Measurements from ENCODE around the gene GPR15LG.
"Not testable (repeated sequence)": the region's sequence is repeated elsewhere in the genome, so short reads cannot be mapped to it uniquely, and the experiment has no call there.

GPR15LG gene

DNA sequence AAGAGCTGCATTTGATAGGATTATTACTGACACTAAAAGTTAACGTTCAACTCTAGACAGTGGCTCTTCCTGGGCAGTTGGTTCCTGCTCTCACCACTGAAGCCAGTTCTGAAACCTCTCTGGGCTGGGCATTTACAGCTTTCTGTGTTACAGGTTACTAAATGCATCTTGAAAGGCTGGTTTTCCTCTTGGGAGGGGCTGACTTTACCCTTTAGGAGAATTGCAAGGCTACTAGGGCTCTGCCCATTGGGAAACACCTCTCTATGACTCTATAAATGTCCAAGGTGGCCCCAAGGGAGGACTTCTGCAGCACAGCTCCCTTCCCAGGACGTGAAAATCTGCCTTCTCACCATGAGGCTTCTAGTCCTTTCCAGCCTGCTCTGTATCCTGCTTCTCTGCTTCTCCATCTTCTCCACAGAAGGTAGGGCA, at the start of gene GPR15LG:
GPR15LG (plus strand) TSS at position 301 of the 429 bp plus-strand sequence; CDS start at position 352, 51 bp downstream.
- DNase-seq: no peak

DNA sequence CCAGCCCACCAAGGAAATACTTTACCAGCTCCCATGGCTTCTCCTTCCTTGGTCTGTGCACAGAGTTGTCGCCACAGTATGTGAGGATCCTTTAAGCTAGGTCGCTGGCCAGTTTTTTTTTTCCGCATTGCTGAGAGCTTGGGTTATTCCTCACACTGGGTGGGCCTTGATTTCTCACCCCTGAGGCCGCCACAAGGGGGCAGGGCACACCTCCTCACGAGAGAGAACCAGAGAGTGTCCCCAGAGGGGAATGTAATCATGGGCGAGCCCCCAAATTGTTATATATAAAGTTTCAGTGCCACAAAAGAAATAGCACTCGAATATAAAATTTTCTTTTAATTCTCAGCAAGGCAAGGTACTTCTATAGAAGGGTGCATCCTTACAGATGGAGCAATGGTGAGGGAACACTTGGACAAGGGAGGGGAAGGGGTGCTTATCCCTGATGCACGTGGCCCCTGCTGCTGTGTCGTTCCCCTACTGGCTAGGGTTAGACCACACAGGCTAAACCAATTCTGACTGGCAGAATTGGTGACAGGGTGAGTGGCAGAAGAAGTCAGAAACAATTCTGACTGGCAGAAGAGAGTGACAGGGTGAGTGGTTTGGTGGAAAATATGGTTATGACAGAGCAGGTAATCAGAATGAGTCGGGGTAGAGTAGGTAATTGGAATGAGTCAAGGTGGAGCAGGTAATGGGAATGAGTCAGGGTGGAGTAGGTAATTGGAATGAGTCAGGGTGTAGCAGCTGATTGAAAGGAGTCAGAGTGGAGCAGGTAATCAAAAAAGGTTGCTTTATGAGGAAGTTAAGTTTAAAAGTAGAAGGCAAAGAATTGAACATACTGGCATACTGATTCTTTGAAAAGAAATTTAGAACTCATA, 47.5 kb upstream of the GPR15LG start:
- DNase-seq: not testable (repeated sequence)

DNA sequence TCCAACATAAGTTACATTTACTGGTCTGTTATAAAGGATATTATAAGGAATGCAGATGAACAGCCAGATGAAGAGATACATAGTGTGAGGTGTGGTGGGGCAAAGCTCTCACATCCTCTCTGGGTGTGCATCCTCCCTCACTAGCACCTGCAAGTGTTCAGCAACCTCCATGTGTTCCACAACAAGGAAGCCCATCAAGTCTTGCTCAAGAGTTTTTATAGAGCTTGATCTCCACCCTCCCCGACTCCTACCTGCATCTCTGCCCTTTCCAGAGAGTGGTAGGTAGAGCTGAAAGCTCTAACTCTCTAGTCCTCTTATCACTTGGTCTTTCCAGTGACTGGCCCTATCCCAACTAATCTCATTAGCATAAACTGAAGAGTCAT, 46.8 kb upstream of the GPR15LG start:
- no peak for DNase-seq

DNA sequence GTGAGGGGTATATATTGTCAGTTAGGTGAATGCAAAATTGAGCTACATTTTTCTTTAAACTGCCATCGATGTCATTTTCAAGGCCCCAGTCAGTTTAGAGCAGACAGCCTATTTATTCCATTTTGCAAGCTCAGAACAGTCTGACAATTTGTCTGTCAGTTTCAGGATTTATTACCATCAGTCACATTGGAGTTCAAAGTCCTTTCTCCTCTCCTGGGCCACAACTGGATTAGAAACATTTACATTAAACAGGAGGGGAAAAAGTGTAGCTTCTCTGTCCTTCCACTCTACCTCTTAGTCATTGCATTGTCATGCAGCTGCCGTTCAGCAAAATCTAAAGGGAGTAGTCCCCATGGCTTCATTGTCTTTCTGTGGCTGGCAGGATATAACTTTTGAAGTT, 37.8 kb upstream of the GPR15LG start:
- DNase-seq: no peak

DNA sequence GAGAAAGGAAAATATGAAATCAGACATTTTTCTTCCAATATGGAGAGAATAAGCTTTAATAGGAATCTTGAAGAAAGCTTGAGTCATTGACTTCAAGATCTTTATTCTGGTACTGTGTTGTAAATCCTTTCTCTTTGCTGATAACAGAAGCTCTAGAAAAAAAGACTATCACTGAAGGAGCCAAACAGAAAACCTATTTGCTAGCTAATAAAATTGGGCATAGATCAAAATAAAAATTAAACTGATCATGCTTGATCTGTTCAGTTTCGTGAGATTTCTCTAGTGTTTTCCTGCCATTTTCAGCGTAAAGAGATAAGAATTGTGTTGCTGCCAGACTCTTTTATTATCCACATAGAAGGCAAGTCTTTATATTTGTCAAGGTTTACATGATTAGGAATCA, 35.8 kb upstream of the GPR15LG start:
- DNase-seq: no peak

DNA sequence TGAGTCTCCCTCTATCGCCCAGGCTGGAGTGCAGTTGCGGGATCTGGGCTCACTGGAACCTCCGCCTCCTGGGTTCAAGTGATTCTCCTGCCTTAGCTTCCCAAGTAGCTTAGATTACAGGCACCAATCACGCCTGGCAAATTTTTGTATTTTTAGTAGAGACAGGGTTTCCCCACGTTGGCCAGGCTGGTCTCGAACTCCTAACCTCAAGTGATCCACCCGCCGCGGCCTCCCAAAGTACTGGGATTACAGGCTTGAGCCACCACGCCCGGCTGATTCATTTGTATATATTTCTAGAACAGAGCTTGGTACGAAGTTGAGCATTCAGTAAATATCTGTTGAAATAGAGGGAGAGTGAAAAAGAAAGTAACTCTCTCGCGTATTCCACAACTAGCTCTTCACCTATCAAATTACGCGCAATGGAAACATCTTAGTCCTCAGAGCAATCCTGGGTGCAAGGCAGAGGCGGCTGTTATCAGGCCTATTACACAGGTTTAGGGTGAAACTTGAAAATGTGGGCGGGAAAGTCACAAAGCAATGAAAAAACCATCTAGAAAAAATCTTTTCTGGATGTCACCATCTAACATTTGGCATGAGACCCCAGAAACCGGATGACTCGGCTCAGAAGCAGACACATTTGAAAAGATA, 35.0 kb upstream of the GPR15LG start:
- no peak for DNase-seq

DNA sequence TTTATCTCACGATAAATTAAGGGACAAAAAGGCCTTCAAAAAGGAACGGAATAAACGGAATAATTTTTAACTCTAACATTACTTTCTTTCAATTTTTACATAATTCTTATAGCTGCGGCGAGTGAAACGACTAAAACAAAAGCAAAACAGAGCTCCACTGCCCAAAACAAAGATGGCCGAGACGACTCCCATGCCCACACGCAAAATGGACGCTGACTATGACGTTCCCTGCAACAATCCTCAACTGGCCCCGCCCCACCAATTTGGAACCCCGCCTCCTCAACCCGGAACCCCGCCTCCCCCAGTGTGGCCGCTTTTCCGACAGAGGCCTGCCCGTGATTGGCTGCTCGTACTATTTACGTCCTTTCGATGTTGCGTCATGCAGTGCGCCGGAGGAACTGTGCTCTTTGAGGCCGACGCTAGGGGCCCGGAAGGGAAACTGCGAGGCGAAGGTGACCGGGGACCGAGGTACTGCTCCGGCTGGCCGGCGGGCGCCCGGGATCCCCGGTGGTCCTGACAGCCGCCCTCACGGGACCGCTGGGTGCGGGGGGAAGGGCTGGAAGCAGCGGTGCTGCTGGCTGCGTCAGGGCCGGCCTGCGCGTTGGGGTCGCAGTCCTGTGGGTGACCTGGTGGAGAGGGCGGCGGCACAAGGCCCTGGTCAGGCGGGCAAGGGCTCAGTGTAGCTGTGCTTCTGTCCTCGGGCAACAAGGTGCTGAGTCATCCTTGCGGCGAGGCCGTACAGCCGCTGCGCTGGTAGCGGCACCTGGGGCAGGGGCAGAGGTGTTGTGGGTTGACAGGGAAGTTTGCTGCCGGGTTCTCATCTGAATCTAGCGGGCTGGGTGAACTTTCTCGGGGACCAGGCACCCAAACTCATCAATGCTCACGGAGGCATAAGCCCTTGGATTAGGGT, 34.2 kb upstream of the GPR15LG start, which contains the start of gene GHITM:
GHITM (plus strand) TSS at position 384 of the 910 bp plus-strand sequence. CDS start 1,992 bp downstream, outside the sequence.
- peak; percentile 99 for DNase-seq

DNA sequence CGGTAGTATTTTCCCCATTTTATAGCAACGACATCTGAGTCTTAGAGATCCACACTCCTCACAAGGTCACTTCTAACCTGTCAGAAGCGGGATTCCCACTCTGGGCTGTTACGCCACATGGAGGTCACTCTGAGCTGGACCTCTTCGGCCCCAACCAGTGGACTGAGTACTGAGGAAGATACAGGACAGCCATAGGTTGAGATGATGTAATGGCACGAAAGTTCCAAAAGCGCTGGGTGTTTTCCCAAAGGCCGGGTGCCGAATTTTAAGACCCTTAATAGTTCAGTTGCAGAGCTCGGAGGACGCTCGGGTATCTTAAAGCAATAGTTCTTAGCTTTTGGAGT, 33.6 kb upstream of the GPR15LG start:
- no peak for DNase-seq

DNA sequence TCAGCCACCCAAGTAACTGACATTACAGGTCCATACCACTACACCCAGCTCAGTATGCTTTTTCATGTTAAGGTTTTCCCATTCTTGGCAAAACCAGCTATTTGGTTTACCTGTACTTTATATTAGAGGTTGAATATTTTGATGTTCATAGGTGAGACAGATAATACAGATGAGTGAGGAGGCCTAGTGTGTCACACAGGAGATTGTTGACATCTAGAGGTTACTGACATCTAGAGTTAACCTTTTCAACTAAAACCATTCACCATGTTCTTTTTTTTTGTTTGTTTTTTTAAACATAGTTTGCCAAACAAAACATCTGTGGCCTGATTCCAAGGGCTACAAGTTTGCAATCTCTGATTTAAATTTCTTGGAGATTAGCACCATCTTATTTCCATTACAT, 26.3 kb upstream of the GPR15LG start:
- no peak for DNase-seq

DNA sequence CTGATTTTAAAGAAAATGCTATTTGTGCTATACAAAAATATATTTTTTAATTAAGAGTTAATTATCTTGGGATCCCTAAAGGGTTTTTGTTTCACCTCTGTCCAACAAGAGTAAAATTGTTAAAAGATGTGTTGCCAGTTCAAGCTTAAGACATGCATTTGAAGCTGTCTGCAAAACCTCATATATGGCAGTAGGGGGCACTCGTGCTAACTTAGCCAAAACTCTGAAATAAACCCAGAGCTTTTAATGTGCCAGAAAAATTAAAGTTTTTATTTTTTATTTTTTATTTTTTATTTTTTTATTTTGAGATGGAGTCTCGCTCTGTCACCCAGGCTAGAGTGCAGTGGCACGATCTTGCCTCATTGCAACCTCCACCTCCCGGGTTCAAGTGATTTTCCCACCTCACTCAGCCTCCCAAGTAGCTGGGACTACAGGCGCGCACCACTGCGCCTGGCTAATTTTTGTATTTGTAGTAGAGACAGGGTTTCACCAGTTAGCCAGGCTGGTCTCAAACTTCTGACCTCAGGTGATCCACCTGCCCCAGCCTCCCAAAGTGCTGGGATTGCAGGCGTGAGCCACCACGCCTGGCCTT, 25.5 kb upstream of the GPR15LG start:
- DNase-seq: peak; percentile 37

DNA sequence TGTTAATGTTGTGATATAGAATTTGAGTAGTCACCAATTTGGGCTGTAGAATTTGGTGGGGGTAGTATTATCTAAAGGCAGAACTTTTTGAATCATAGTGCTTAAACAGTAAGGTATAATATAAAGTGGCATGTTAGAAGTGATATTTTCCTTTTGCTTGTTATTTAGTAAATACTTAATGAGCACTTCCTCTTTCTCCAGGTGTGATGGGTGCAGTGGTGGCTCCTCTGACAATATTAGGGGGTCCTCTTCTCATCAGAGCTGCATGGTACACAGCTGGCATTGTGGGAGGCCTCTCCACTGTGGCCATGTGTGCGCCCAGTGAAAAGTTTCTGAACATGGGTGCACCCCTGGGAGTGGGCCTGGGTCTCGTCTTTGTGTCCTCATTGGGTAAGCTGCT, 23.7 kb upstream of the GPR15LG start:
- no peak for DNase-seq

DNA sequence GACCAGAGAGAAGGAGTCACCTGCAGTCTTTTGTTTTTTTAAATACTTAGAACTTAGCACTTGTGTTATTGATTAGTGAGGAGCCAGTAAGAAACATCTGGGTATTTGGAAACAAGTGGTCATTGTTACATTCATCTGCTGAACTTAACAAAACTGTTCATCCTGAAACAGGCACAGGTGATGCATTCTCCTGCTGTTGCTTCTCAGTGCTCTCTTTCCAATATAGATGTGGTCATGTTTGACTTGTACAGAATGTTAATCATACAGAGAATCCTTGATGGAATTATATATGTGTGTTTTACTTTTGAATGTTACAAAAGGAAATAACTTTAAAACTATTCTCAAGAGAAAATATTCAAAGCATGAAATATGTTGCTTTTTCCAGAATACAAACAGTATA, 20.8 kb upstream of the GPR15LG start:
- no peak for DNase-seq

DNA sequence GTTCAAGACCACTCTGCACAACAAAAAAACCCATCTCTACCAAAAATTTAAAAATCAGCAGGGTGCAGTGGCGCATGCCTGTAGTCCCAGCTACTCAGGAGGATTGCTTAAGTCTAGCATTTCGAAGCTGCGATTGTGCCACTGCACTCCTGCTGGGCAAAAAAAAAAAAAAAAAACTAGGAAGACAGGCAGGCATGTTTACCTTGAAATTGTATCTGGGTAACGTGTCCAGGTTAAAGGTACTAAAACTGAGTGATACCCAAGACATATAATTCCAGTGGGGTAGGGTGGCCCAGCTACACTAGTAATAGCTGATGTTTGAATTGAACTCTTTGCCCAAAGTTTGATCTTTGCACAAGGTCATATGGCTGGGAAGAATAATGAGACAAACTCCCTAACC, 18.1 kb upstream of the GPR15LG start:
- no peak for DNase-seq

DNA sequence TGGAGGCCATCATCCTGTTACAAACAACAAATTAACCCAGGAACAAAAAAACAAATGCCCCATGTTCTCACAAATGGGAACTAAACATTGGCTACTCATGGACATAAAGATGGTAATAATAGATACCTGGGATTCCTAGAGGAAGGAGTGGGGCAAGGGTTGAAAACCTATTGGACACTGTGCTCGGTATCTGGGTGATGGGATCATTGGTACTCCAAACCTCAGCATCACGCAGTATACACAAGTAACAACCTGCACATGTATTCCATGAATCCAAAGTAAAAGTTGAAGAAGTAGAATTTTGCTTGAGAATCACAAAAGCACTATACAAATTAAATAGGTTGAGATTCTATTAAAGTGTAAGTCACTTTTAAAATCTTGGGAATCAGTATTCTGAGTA, 17.6 kb upstream of the GPR15LG start:
- no peak for DNase-seq

DNA sequence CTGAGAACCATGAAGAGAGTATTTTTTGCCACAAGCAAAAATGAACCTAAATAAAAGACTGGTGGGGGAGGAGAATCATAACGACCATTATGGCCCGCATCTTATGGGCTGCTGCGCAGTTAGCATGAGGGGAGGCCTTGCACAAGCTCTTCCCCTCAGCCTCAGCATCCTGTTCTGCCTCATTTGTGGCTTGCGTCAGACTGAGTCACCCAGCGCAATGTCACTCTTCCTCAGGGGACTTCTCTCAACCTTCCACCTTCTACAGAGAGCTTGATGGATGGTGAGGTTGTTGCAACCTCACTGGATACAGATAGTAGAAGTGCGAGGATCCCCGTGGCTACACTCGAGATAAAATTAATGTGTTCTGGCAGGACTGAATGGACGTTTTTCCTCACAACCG, 16.8 kb upstream of the GPR15LG start:
- DNase-seq: no peak

DNA sequence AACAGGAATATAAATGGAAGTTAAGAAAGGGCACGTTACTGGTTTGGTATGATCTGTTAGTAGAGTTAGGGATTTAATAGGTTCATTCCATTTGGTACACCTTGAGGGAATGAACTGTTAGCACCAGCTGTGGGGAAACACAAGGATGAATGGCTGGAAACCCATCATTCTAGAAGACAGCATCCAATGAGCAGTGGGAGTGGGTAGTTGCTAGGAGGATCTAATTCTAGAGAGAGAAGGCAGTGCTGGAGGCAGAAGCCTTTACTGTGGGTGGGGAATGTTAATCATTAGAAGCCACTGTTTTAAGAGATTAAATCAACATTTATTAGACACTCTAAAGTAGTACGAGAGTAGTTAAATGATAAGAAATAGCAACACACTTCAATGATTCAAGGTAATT, 15.5 kb upstream of the GPR15LG start:
- no peak for DNase-seq

DNA sequence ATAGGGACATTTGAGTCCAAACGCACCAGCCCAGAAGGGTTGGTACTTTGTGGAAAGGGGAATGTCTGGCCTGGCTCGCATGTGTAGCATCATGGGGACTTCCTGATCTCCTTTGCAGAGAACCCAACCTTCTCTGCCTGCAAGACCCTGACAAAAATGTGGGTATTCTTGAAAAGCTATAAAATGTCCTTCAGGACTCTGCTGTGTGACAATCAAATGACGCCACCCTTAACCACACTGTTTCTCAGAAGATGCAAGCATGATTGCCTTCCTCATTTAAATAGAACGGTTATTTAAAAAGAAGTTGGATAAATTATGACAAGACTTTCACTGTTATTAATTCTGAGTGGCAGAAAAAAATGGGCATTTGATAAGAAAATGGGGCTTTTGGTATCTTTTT, 15.1 kb upstream of the GPR15LG start:
- no peak for DNase-seq

DNA sequence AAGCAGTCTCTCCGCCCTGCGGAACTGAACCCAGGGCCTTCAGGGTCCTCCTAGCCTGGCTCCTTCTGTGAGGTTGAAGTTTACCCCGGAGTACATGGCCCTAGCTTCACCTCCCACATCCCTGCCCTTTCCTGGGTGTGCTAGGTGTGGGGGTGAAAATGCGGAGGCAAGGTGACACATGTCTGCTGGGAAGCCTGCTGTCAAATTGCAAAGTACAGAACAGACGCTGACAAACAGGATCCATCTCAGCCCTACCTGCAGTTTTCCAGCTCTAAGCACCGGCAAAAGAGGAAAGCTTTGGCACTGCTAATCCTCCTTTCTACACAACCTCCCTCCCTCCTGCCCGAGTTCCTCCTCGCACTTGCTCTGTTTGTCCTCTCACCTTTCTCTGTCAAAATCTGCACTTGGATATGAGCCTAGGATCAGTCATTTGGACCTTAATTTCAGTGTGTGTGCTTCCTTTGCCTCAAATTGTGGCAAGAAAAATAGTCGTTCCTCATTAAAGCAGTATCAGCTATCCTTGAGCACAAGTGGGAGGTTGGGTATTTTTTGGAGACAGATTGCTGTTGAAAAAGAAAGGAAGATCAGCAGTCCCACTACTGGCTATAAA, 14.4 kb upstream of the GPR15LG start:
- no peak for DNase-seq

DNA sequence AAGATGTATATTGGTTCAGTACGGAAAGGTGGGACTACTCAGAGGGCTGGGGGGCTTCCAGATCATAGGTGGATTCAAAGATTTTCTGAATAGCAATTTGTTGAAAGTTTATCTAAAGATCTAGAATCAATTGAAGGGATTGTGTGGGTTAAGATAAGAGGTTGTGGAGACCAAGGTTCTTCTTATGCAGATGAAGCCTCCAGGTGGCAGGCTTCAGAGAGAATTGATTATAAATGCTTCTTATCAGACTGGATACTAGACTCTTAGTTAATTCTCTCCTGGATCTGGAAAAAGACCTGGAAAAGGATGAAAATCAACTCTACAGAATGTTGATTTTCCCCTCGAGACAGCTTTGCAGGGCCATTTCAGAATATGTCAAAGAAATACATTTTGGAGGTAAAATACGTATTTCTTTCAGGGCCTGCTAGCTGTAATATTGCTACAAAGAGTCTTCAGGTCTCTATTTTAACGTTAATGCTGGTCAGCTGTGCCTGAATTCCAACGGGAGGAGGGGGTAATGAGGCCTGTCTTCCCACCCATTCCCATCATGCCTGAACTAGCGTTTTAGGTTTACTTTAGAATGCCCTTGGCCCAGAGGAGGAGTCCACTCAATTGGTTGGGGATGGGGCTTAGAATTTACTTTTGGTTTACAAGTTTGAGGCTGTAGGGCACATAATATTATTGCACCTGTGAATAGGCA, 12.8 kb upstream of the GPR15LG start:
- DNase-seq: peak; percentile 23

DNA sequence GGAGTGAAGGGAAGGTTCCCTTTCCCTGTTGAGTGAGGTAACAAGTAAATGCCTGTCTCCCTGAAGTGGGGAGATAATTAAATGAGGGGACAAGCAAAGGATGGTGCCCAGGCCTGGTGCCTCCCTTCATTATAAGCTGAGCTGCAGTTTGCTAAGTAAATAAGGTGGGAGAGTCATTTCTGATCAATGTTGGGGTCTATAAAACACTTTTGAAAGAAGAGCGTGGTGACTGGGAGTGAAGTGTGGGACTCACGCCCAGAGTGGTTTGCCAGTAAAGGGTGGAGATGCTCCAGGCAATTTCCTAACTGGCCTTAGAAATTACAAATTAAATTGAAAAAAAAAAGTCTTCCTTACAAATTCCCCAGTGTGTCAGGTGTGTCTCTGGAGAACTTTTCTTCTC, 9.6 kb upstream of the GPR15LG start:
- no peak for DNase-seq

DNA sequence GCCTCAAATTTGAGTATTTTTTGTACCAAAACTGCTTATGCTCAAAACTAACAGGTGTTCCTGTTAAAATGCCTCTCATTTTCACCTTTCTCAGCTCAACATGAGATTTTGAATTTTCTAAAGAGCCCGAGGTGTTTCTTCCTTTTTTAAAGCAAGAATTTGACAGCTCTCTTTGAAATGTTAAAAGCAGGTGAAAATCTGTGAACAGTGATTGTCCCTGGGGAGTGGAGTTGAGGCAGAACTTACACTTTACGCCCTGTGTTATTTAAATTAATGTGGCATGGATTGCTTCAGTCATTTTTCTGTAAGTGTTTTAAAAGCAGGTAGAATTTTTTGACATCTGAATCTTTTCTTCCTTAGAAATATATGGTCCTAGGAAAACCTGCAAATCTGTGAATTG, 9.2 kb upstream of the GPR15LG start:
- DNase-seq: no peak
